T-helper 9 cell (primary cell): ENCODE measurements around the gene HTR6.

Source experiments
- DNase-seq: peaks from one replicate; pipeline ENCODE4 v3.0.0-alpha.2; 2020

The HTR6 gene

DNA sequence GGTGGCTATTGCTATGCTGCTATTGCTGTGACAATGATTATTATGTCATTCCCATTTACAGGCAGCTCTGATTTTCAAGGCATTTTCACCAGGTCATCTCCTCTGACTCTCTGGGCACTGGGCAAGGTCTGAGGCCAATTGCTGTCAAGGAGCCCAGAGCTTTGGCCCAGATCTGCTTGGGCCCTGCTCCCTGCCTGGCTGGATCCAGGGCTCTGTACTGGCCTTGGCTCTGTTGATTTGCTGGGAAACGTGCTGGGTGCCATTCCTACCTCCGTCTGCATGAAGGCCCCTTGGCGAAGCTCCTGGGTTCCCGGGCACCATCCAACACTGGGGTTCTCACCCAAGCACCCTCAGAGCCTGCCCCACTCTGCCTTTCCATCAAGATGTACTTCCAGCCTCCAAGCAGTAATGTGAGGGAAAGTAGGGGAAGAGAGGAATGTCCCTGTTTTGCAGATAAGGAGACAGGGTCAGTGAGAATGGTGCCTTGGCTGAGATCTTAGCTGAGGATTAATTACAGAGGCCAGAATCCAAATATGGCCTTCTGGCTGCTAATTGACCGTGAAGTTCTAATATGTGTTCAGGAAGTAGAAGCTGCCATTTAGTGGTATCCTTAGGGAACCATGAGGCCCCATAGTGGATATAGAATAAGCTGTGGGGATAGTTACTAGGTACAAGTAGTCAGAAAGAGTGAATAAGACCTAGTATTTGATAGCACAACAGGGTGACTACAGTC lies 63.9 kb downstream of the HTR6 start:
- DNase-seq = no peak

DNA sequence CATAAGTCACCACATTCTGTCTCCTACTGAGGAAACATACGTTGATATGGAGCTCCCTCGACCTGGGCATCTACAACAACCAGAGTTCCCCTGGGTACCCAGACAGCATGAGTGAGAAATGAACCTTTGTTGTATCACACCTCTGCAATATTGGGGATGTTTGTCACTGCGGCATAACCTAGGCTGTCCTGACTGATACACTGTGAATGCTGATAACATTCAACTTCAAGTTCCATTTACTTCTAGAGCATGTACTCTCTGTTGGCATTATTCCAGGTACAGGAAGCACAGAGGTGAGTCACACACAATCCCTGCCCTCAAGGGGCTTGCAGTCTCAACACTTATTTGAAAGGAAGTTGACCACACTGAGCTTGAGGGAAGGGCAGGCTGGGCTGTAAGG lies 65.6 kb downstream of the HTR6 start:
- no peak for DNase-seq
